CD4-positive, alpha-beta T cell treated with Interleukin-15 for 1 hour (primary cell): ENCODE data around the gene PRICKLE3.

Source experiments
- DNase-seq: peaks from one replicate; pipeline ENCODE4 v3.0.0-alpha.2; 2020

PRICKLE3 gene, protein sequence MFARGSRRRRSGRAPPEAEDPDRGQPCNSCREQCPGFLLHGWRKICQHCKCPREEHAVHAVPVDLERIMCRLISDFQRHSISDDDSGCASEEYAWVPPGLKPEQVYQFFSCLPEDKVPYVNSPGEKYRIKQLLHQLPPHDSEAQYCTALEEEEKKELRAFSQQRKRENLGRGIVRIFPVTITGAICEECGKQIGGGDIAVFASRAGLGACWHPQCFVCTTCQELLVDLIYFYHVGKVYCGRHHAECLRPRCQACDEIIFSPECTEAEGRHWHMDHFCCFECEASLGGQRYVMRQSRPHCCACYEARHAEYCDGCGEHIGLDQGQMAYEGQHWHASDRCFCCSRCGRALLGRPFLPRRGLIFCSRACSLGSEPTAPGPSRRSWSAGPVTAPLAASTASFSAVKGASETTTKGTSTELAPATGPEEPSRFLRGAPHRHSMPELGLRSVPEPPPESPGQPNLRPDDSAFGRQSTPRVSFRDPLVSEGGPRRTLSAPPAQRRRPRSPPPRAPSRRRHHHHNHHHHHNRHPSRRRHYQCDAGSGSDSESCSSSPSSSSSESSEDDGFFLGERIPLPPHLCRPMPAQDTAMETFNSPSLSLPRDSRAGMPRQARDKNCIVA

DNA sequence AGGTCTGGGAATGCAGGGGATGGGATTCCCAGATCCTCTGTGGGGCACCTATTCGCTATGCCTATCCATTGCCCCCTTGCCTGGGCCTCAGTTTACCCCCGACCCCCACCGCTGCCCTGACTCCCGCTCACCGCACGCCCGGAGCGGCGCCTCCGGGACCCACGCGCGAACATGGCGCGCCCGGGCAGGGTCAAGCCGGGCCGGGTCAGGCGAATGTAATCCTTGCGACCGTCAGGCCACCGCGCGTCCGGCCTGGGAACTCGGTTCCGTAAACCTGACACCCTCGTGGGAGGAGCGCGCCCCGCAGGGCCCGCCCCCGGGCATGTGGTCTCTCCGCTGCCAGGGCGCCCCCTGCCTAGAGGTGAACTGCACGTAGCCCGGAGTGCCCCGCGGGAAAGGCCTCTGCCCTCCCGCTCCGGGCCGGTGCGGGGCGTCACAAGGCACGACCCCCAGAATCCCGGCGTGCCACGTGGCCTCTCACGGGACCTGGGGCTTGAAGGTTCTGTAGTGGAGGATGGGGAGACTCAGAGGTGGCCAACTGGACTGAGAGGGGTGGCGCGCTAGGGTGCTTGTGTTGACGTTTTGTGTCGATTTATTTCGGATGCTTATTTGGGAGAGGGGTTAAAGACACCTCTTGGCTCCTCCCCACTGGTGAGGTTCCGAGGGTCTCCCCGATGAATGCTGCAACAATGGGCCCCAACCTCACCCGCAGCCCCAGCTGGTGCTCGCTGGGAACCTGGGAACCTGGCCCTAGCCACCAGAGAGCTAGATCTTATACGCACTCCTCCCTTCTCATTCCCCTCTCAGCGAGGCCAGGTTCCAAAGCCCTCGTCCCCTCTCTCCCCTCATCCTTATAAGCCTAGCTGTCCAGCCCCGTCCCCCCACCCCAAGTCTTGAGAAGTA lies at the start of gene PRICKLE3:
Gene PRICKLE3, minus strand, starts transcription at position 249 of the 903 bp plus-strand sequence. Its CDS starts 76 bp downstream, at position 173.
- DNase-seq, result peak; percentile 77

DNA sequence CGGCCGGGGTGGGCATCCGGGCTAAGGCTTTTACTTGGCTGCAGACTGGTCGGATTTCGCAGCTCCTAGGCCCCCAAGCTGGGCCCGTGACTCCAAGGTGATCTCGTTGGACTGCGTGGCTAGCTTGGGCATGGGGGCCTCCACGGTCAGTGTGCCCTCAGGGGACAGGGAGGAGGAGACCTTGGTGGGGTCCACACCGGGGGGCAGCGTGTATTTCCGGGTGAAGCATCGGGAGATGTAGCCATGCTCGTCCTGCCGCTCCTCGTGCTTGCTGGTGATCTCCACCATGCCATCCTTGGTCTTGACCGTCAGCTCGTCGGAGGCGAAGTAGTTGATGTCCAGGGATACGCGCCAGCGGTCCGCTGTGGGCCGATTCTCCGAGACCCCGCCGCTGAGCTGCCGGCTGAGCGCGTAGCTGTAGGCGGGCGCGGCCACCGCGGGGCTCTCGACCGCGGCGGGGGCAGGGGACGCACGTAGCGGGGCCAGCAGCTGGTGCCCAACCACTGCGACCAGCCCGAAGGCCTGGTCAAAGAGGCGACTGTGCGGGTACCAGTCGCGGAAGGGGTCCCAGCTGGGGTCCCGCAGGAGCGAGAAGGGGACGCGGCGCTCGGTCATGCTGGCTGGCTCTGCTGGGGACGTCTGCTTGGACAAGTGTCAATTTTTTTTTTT lies 47.8 kb upstream of the PRICKLE3 start:
- DNase-seq, result no peak

DNA sequence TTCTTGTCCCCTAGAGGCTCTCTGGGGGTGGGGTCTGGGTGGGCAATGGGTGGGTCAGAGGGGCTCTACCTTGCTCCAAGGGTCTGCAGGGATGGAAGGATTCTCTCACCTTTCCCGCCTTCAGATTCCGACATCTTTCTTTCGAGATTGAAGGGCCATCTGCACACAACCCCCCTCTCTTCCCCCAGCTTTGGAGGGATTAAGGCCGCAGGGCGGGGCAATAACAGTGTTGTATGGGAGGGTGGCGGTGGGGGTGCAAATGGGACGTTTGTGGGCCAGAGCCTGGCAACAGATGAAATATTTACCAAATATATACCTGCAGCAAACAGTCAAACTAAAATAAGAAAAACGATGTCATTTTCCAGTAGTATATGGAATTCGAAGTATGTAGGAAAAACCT lies 47.0 kb upstream of the PRICKLE3 start, which contains the start of gene CACNA1F:
Gene CACNA1F, minus strand, starts transcription at position 165 of the 400 bp plus-strand sequence. Its CDS starts 31 bp downstream, at position 134.
- no peak for DNase-seq

DNA sequence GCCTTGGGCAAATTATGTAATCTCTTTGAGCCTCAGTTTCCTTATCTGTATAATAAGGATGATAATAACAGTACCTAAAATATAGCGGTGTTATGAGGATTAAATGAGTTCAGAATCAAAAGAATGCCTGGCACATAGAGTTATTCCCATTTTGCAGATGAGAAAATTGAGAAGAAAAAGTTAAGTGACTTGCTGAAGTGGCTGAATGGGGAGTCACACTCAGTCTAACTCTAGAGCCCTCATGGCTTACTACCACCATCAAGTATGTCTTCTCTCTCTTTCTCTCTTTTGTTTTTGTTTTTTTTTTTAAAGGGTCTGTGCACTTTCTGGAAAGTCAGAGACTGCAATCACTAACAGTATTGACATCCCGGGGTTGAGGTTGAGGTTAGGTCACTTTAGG lies 46.4 kb upstream of the PRICKLE3 start:
- DNase-seq, result no peak

DNA sequence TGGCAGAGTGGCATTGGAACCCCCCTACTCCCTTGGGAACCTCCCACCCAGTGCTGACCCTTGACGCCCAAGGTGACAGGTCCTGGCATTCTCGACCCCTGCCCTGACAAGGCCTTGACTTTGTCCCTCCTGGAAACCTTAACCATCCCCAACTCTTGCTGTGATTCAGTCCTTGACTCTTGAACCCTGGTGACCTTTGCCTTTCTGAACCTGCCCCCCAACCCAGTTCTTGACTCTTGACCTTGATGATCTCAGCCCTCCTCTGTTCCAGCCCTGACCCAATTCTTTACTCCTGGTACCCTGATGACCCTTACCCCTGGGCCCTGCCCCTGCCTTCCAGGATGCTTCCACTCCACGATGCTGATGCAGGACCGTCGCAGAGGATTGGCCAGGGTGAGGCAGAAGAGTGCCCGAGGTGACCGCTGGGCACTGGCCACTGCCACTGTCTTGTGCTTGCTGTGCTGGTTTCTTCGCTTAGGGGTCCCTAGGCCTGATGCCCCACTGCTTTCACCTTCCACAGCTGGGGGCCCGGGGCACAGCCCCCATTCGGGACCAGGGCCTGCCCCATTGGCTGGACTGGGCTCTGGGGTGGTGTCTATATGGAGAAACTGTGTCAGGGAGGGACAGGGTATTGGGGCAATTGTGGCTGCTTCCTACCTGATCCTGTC lies 45.3 kb upstream of the PRICKLE3 start:
- no peak for DNase-seq

DNA sequence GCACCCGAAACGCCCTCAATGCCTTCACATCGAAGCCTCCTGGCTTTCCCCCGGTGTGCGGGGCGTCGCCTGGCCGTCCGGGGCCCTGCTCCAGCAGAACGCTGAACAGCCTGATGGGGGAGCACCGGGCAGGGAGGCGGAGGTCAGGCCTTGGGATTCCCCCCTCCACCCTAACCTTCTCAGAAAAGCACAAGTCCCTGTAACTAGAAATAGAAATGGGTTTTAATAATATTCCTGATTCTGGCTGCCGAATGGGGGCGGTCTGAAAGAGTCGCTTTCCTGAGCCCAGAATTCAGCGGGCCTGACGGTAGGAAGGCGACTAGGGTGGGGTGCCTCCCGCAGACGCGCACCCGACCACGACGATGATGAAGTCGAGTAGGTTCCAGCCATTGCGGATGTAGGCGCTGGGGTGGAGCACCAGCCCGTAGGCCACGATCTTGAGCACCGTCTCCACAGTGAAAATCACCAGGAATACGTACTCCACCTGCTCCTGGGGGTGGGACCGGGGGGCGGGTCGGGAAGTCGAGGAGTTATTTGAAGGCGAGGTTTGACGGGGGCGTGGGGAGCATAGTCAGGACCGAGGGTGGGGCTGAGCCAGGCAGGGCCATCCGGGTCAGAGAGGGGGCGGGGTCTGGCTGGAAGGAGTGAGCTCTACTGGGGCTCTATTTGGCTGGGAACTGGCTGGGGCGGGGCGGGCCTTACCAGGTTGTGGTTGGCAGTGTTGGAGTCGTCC lies 44.5 kb upstream of the PRICKLE3 start:
- peak; percentile 67 for DNase-seq

DNA sequence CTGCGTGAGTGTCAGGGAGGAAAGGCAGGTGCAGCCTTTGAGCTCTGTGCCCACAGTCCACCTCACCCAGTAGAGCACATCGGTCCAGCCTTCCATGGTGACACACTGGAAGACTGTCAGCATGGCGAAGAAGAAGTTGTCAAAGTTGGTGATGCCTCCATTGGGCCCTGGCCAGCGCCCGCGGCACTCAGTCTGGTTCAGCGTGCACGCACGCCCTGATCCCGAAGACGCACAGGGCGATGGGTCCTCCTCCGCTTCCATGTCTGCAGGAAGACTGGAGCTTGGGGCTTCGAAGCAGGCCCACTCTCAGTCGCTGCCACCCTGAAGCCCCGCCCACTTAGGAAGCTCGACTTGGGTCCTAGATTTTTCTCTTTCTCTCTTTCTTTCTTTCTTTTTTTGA lies 42.0 kb upstream of the PRICKLE3 start:
- no peak for DNase-seq

DNA sequence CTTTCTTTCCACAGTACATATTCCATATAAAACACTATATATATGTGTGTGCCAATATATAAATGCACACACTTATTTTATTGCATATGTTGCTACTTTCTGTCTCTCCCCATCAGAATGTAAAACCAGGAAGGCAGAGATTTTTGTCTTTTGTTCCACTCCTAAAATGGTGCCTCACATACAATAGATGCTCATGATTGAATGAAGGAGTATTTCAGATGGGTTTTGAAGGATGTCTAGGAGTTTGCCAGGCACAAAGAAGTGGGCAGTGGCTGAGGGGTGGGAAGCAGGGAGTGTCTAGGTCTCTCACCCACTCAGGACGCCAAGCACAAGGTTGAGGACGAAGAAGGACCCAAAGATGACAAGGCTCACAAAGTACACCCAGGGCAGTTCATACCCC lies 41.6 kb upstream of the PRICKLE3 start:
- DNase-seq, result no peak

DNA sequence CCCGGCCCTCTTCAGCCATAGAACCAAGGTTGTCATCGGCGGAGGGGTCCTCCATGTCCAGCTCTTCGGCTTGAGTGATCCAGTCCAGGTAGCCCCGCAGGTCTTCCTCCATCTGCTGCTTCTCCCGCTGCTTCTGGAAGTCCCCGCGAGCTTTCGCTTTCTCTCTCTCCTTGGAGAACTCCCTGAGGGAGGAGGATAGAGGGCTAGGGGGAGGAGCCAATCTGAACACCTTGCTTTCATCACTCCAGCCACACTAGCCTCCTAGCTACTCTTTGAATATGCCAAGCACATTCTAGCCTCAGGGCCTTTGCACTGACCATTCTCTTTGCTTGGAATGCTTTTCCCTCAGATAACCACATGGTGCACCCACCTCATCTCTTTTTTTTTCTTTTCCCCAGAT lies 40.8 kb upstream of the PRICKLE3 start:
- no peak for DNase-seq

DNA sequence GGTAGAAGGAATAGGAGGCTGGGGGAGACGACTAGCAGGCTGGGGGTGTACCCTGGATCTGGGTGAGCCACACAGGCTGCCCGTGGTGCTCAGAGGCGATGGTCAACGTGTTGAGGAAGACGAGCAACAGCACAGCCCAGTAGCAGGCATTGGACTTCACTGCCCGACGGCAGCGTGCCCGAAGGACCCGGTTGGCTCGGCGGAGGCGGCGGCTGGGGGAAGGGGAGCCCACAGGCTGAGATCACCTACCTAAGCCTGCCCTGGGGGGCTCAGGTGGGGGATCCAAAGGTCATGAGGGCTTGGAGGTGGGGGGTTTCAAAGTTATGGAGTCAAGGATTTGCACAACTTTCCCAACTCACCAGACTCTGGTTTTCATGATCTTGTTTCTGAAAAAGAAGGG lies 39.7 kb upstream of the PRICKLE3 start:
- DNase-seq, result no peak

DNA sequence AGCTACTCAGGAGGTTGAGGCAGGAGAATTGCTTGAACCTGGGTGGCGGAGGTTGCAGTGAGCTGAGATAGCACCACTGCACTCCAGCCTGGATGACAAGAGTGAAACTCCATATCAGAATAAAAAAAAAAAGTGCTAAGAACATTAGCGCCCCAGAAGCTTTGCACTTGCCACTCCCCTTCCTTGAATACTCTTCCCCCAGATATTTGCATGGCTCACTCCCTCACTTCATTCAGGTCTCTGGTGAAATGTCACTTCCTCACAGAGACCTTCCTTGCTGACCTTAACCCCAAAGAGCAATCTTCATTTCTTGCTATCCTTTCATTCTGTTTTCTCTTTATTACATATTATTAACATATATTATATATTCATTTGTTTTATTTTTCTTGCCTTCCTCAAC lies 35.7 kb upstream of the PRICKLE3 start:
- DNase-seq, result no peak

DNA sequence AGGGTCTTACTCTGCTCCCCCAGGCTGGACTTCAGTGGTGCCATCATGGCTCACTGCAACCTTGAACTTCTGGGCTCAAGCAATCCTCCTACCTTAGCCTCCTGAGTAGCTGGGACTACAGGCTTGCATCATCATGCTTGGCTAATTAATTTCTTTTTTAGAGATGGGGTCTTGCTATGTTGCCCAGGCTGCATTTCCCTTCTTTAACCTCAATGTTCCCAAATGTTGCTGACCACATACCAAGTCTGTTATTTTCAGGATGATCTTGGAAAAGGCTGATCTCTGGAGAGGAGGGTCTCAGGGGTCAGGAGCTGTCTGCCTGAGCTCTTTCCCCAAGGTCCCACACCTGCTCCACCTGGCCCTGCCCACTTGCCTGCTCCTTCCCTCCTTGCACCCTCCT lies 33.9 kb upstream of the PRICKLE3 start:
- no peak for DNase-seq

DNA sequence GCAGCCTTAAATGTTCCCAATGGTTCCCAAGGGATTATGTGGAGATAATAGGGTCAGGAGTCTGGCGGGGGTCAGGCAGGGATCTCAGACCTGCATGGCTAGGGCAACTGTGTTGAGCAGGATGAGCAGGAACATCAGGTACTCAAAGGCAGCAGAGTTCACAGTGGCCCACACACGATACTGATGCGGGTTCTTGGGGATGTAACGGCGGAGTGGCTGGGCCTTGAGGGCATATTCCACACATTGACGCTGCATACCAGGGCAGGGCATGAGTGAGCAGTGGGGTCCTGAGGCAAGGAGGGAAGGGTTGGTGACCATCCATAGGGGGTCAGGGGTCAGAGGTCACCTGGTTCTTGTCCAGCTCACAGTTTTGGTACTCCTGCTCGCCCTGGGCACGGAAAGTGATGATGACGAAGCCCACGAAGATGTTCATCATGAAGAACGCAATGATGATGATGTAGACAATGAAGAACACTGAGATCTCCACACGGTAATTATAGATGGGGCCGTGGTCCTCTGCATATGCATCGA lies 28.9 kb upstream of the PRICKLE3 start:
- DNase-seq, result no peak

DNA sequence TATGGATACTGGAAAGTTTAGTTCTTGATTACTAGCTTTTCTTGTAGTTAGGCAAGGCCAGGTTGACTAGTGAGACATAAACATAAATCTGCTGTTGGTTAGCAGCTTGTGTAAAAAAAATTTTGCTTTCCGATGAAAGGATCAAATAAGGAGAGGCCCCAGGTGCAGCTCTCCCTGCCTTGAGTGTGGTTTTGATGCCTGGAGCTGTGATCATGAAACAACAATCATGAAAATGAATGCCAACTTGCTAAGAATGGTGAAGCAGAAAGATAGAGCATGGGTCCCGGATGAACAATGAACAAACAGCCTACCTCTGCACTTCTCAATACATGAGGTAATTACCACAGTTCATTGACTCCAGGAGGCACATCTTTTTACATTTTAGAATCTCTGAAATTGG lies 28.2 kb upstream of the PRICKLE3 start:
- no peak for DNase-seq

DNA sequence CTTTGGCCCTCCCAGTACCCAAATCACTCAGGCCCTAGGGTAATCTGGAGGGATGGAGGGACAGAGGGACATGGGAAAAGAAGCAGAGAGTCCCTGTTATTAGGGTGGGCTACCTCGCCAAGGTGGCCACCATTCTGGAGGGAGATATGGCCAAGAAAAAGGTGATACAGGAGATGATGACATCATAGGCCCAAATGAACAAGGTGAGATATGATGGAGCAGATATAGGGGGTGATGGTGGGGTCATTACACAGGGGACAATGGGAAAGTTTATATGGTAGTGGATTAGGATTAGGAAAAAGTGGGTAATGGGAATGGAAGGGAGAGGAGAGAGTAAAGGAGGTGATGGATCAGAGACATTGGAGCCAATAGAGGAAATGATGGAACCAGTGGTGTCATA lies 26.7 kb upstream of the PRICKLE3 start:
- DNase-seq, result no peak

DNA sequence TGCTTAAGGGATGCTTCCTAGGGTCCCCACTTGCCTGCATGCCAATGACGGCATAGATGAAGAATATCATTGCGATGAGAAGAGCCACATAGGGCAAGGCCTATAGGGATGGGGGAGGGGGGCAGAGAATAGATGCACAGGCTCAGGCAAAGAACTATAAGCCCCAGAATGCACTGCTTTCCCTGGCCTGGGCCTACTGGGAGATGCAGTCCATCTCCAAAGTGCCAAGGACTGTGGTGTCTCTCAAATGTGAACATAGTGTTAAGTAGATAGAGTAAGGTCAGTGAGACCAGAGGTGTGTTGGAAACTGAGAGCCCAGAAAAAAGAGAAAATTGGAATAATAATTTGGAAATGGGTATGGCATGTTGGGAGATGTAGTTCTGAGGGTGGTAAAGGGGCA lies 26.0 kb upstream of the PRICKLE3 start:
- no peak for DNase-seq

DNA sequence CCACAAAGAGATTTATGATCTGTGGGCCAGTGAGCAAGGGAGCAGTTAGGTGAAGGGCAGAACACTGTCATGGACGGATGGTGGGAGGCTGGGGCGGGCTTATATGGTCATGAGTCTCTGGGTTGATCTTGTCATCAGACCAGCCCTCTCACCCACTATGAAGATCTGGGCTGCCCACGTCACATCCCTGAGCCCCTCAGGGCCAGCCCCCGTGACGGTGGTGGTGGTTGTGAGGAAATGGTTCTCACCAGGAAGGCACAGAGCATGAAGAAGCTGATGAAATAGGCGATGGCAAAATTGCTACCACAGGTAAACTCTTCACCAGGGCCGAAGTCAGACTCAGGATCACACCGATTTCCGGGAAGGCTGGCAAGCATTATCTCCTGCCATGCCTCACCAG lies 24.9 kb upstream of the PRICKLE3 start:
- no peak for DNase-seq

DNA sequence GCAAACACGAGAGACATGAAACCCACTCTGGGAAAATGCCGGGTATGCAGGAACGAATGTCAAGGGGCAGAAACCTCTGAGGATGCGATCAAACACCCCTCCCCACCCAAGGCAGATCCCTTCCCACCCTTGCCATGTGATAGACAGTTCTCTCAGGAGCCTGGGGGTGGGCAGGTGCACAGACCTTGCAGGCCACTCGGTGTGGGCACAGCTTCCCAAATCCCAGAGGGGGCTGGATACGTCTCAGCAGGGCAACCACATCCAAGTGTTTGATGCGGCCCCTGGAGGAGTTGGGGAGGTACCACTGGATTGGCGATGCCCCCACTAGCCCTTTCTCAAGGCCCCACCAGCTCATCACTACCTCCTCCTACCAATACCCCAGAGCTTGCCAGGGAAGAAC lies 24.2 kb upstream of the PRICKLE3 start:
- no peak for DNase-seq

DNA sequence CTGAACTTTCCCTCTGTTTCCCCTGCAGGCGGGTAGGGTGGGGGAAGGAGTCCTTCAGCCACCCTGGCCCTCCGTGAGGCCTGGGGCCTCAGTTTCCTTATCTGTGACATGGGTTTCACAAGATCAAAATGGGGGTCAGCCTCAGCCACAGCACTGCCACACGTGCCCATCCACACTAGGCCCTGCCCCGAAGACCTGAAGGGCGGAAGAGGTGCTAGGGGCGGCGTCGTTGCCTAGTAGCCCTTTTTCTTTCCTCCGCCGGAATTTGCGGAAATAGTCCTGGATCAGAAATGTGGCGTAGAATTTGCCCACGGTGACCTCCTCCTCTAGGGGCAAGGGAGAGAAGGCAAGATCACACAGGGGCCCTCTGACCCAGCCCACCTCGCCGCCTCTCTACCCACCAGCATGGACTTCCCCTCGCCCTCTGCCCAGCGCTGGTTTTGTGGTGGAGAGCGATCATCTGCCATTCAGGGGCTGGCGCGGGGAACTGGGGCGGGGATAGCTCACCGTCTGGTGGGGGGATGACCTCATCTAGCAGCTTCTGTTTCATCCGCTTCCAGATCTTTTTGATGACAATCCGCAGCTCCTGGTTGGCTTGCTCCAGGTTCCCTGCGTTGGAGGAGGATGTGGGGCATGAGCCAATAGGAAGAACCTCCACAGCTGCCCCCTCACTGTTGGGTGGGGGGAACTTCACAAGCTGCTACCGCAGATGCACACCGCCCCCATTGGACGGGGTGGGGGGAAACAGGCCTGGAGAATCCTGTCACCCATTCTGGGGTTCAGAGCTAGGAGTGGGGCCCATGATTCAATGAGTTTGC lies 23.5 kb upstream of the PRICKLE3 start:
- no peak for DNase-seq

DNA sequence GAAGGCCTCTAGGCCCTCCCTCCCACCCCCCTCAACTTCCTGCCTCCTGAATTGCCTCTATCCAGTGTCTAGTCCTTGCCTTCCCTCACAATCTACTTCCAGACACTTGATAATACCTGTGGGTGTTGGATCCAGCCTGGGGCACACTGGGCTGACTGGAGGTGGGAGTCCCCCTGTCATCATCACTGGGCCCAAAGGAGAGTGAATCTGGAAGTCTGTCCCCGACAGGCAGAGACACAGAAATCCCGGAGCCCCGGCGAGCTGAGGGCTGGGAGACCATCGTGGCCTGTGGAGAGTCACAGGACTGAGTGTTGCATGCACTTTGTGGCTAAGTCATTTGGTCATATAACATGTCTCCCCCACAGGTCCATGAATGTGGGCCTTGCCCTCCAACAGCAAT lies 22.2 kb upstream of the PRICKLE3 start:
- no peak for DNase-seq
